H1 (cell line): ENCODE data around the gene RPTOR. TPM values are rescaled to one million over a fixed set of nuclear protein-coding genes. Genes with fewer than 3 reads are reported as not detected.

Experiments
- CTCF ChIA-PET: fragments of 300-600 bp; sonication (Branson Sonifier 250); formaldehyde crosslinking; loops from one replicate; lab custom pipeline; 2021; ENCODE audit not compliant: partially characterized antibody; lab: Charles Lee
- POLR2A ChIA-PET: fragments of 300-600 bp; sonication (Branson Sonifier 250); formaldehyde crosslinking; loops from one replicate; lab custom pipeline; 2021; ENCODE audit warnings: inconsistent platforms; ENCODE audit not compliant: partially characterized antibody; lab: Charles Lee
- DNase-seq, 2 experiments: peaks; one replicate each; pipeline versions ENCODE4 v3.0.0 to v3.0.0-alpha.2; 2010 to 2022; ENCODE audit warnings: low spot score in 2 of 2, low read depth in 1 of 2, mixed read lengths in 1 of 2
- FAIRE-seq: peaks from 2 replicates; lab custom pipeline; 2011; peaks lifted over from hg19 to GRCh38; lab: Jason Lieb, UNC
- H2AFZ ChIP-seq: 2 replicates; pipeline ENCODE4 v1.8.1; 2012; ENCODE audit warnings: low read length, inconsistent platforms
- H2AK5ac ChIP-seq: 2 replicates; pipeline ENCODE4 v1.6.1; 2013; ENCODE audit warnings: low read depth, low read length
- H2BK120ac ChIP-seq: replicated peaks from 2 replicates; pipeline ENCODE3; 2013; ENCODE audit warnings: low read depth, low read length, inconsistent platforms
- H2BK12ac ChIP-seq: 2 replicates; pipeline ENCODE4 v1.6.1; 2013; ENCODE audit warnings: low read depth, low read length
- H2BK15ac ChIP-seq: 2 replicates; pipeline ENCODE4 v1.6.1; 2013; ENCODE audit warnings: low read length
- H2BK20ac ChIP-seq: 2 replicates; pipeline ENCODE4 v1.6.1; 2013; ENCODE audit warnings: low read length
- H2BK5ac ChIP-seq: 2 replicates; pipeline ENCODE4 v1.6.1; 2013; ENCODE audit warnings: low read depth, low read length
- H3K14ac ChIP-seq: 2 replicates; pipeline ENCODE4 v1.6.1; 2013; ENCODE audit warnings: inconsistent platforms; ENCODE audit not compliant: insufficient read length
- H3K18ac ChIP-seq: 2 replicates; pipeline ENCODE4 v1.6.1; 2013; ENCODE audit warnings: low read length; ENCODE audit errors: extremely low read depth
- H3K23ac ChIP-seq: 2 replicates; pipeline ENCODE4 v1.6.1; 2013; ENCODE audit warnings: inconsistent platforms; ENCODE audit not compliant: insufficient read length
- H3K23me2 ChIP-seq: 2 replicates; pipeline ENCODE4 v1.6.1; 2013; ENCODE audit warnings: low read depth, low read length
- H3K27ac ChIP-seq: 2 replicates; pipeline ENCODE4 v1.6.1; 2011; ENCODE audit warnings: low read depth, low read length, inconsistent platforms
- H3K27me3 ChIP-seq, 4 experiments: replicated peaks in 1 of 4; 1 replicate in 1 of 4; 2 replicates in 3 of 4; pipeline versions ENCODE4 v1.6.1 to v1.8.1; 2011 to 2013; ENCODE audit warnings: low read length in 3 of 4, mild to moderate bottlenecking in 3 of 4, inconsistent platforms in 2 of 4, mixed read lengths in 2 of 4, moderate library complexity in 1 of 4; ENCODE audit not compliant: control insufficient read depth in 3 of 4, insufficient read depth in 3 of 4; ENCODE audit errors: extremely low read depth in 1 of 4
- H3K36me3 ChIP-seq, 4 experiments: 2 replicates each; pipeline versions ENCODE4 v1.6.1 to v1.8.1; 2011 to 2013; ENCODE audit warnings: mild to moderate bottlenecking in 4 of 4, low read length in 3 of 4, moderate library complexity in 2 of 4, control low read depth in 1 of 4, inconsistent platforms in 1 of 4; ENCODE audit not compliant: insufficient read depth in 4 of 4, control insufficient read depth in 2 of 4
- H3K4ac ChIP-seq: replicated peaks from 2 replicates; pipeline ENCODE3; 2013; ENCODE audit warnings: low read length, low read depth, mixed read lengths, inconsistent platforms; ENCODE audit not compliant: insufficient read length
- H3K4me1 ChIP-seq, 4 experiments: replicated peaks in 1 of 4; 1 replicate in 1 of 4; 2 replicates in 3 of 4; pipeline versions ENCODE4 v1.6.1 to v1.8.1; 2011 to 2013; ENCODE audit warnings: low read length in 3 of 4, inconsistent platforms in 2 of 4, mixed read lengths in 1 of 4; ENCODE audit not compliant: insufficient read depth in 4 of 4, control insufficient read depth in 3 of 4
- H3K4me2 ChIP-seq, 2 experiments: 2 replicates each; pipeline versions ENCODE4 v1.6.1 to v1.8.1; 2011 to 2013; ENCODE audit warnings: low read depth in 2 of 2, low read length in 2 of 2, control low read depth in 1 of 2, inconsistent platforms in 1 of 2, mild to moderate bottlenecking in 1 of 2; ENCODE audit not compliant: insufficient read depth in 1 of 2
- H3K4me3 ChIP-seq, 4 experiments: fragments of 200-600, 300-600 bp in 1 of 4; sonication (generic), shearing (Covaris generic), sonication (Bioruptor Twin) in 1 of 4; 2 replicates each; pipeline versions ENCODE4 v1.5.1 to v1.8.1; 2011 to 2016; ENCODE audit warnings: low read length in 4 of 4, low read depth in 3 of 4, control low read depth in 2 of 4, inconsistent platforms in 2 of 4, mild to moderate bottlenecking in 2 of 4, mixed read lengths in 1 of 4, moderate library complexity in 1 of 4; ENCODE audit not compliant: insufficient read depth in 2 of 4; ENCODE audit errors: extremely low read depth in 1 of 4
- H3K56ac ChIP-seq: replicated peaks from 2 replicates; pipeline ENCODE3; 2013; ENCODE audit warnings: low read depth, mild to moderate bottlenecking, mixed read lengths, low read length, inconsistent platforms; ENCODE audit not compliant: insufficient read length
- H3K79me1 ChIP-seq: 2 replicates; pipeline ENCODE4 v1.6.1; 2013; ENCODE audit warnings: low read depth, low read length, control low read depth
- H3K79me2 ChIP-seq, 2 experiments: 2 replicates each; pipeline versions ENCODE4 v1.6.1 to v1.8.1; 2012 to 2013; ENCODE audit warnings: low read length in 2 of 2, mild to moderate bottlenecking in 2 of 2, inconsistent platforms in 1 of 2; ENCODE audit not compliant: insufficient read depth in 2 of 2, control insufficient read depth in 1 of 2
- H3K9ac ChIP-seq, 4 experiments: replicated peaks in 1 of 4; 1 replicate in 1 of 4; 2 replicates in 3 of 4; pipeline versions ENCODE4 v1.6.1 to v1.8.1; 2011 to 2013; ENCODE audit warnings: low read depth in 3 of 4, low read length in 3 of 4, control low read depth in 2 of 4, mild to moderate bottlenecking in 2 of 4, moderate library complexity in 2 of 4, inconsistent platforms in 1 of 4; ENCODE audit errors: extremely low read depth in 1 of 4
- H3K9me3 ChIP-seq, 2 experiments: 2 replicates each; pipeline versions ENCODE4 v1.6.1 to v1.8.1; 2012 to 2013; ENCODE audit warnings: mild to moderate bottlenecking in 2 of 2, moderate library complexity in 2 of 2, control low read depth in 1 of 2, inconsistent platforms in 1 of 2, low read depth in 1 of 2, low read length in 1 of 2, mixed read lengths in 1 of 2; ENCODE audit not compliant: insufficient read depth in 2 of 2
- H4K20me1 ChIP-seq, 2 experiments: replicated peaks in 1 of 2; 2 replicates each; pipeline versions ENCODE3 to v1.8.1; 2011 to 2013; ENCODE audit warnings: inconsistent platforms in 2 of 2, low read length in 2 of 2, mild to moderate bottlenecking in 1 of 2; ENCODE audit not compliant: insufficient read depth in 2 of 2, control insufficient read depth in 1 of 2
- H4K5ac ChIP-seq: 2 replicates; pipeline ENCODE4 v1.6.1; 2013; ENCODE audit warnings: low read length, low read depth, mixed read lengths, inconsistent platforms; ENCODE audit not compliant: insufficient read length
- H4K8ac ChIP-seq: 2 replicates; pipeline ENCODE4 v1.8.0; 2013; ENCODE audit warnings: mild to moderate bottlenecking, moderate library complexity, low read length, inconsistent platforms; ENCODE audit not compliant: insufficient read depth; ENCODE audit errors: extremely low read depth
- H4K91ac ChIP-seq: replicated peaks from 2 replicates; pipeline ENCODE3; 2013; ENCODE audit warnings: low read length, mixed read lengths, inconsistent platforms; ENCODE audit not compliant: insufficient read length
- BCL11A ChIP-seq, 2 experiments: IDR thresholded peaks; one replicate each; pipeline ENCODE4 v1.6.1; 2011; ENCODE audit warnings: low read depth in 2 of 2, low read length in 2 of 2, mild to moderate bottlenecking in 2 of 2
- EGR1 ChIP-seq: IDR thresholded peaks from 2 replicates; pipeline ENCODE4 v1.6.1; 2011; ENCODE audit warnings: low read depth, low read length, borderline replicate concordance
- EP300 ChIP-seq, 2 experiments: IDR thresholded peaks; 1 replicate in 1 of 2; 2 replicates in 1 of 2; pipeline ENCODE4 v1.6.1; 2011 to 2012; ENCODE audit warnings: low read depth in 2 of 2, low read length in 2 of 2, mild to moderate bottlenecking in 2 of 2, borderline replicate concordance in 1 of 2, inconsistent platforms in 1 of 2, moderate library complexity in 1 of 2
- JUND ChIP-seq: IDR thresholded peaks from 2 replicates; pipeline ENCODE4 v1.6.1; 2011; ENCODE audit warnings: mild to moderate bottlenecking, improper control_type of control experiment, low read length
- KDM5A ChIP-seq: fragments of 200-600 bp; IDR thresholded peaks from 2 replicates; pipeline ENCODE4 v1.7.1; 2012; ENCODE audit warnings: mild to moderate bottlenecking, low read length, inconsistent platforms, mixed read lengths
- POLR2A ChIP-seq, 2 experiments: IDR thresholded peaks; 1 replicate in 1 of 2; 2 replicates in 1 of 2; pipeline ENCODE4 v1.6.1; 2011; ENCODE audit warnings: low read depth in 2 of 2, low read length in 2 of 2, mild to moderate bottlenecking in 2 of 2; ENCODE audit errors: control extremely low read depth in 1 of 2
- RNF2 ChIP-seq: fragments of 200-900, 300-1000 bp; sonication (generic); IDR thresholded peaks from 2 replicates; pipeline ENCODE4 v1.7.1; 2016; ENCODE audit warnings: borderline replicate concordance, low read depth, mild to moderate bottlenecking, antibody characterized with exemption, low read length; ENCODE audit not compliant: poor library complexity, severe bottlenecking; ENCODE audit errors: missing control alignments
- SIX5 ChIP-seq: IDR thresholded peaks from 2 replicates; pipeline ENCODE4 v1.6.1; 2011; ENCODE audit warnings: mild to moderate bottlenecking, low read depth, low read length
- SP1 ChIP-seq: IDR thresholded peaks from 2 replicates; pipeline ENCODE4 v1.6.1; 2011; ENCODE audit warnings: low read depth, low read length
- SRF ChIP-seq: IDR thresholded peaks from 2 replicates; pipeline ENCODE4 v1.6.1; 2011; ENCODE audit warnings: mild to moderate bottlenecking, low read depth, low read length, moderate library complexity
- SUZ12 ChIP-seq: fragments of 200-600 bp; sonication (generic); IDR thresholded peaks from 2 replicates; pipeline ENCODE4 v1.6.1; 2012; ENCODE audit warnings: mild to moderate bottlenecking, inconsistent platforms, low read length, moderate library complexity, mixed read lengths
- WGBS, 2 experiments: shearing (Covaris generic) in 1 of 2; methylation state at CpG; one replicate each; pipeline versions ENCODE4 v1.1.6 to v1.1.7; 2013 to 2015; ENCODE audit warnings: low lambda C conversion rate in 2 of 2, mixed read lengths in 2 of 2, inconsistent platforms in 1 of 2, low coverage in 1 of 2, missing lambda C conversion rate in 1 of 2; ENCODE audit not compliant: insufficient replicate concordance in 2 of 2, insufficient coverage in 1 of 2, insufficient read length in 1 of 2; ENCODE audit errors: extremely low coverage in 1 of 2, missing lambda C conversion rate in 1 of 2; 5-methylcytosine and 5-hydroxymethylcytosine counted together
- polyA plus RNA-seq, 7 experiments: library from polyadenylated mRNA; depleted of rRNA in 3 of 7; stranded (reverse) in 5 of 7; unstranded in 2 of 7; fragments of >200 nt in 5 of 7; fragments of 200-250 nt in 2 of 7; gene quantifications; 1 replicate in 5 of 7; 2 replicates in 1 of 7; 4 replicates in 1 of 7; pipeline versions ENCODE4 v1.2.1 to v1.2.3, GENCODE V29; 2011 to 2013; ENCODE audit warnings: missing spikeins in 2 of 7, mixed read lengths in 2 of 7
- total RNA-seq: library from RNA; stranded (reverse); fragmentation: NEBNext Ultra II Directional; extraction: Animal tissue kit (Norgen Biotek cat#: 25700); gene quantifications from 2 replicates; pipeline ENCODE4 v1.2.1, GENCODE V29; 2021
- TF ChIP-seq, protein P1 (sequence below): IDR thresholded peaks from 2 replicates; pipeline ENCODE4 v1.6.1; 2011; ENCODE audit warnings: low read length, improper control_type of control experiment

RPTOR gene
- total and polyA plus RNA-seq, 2 of the 8 experiments (the other 6 are each of a cell fraction or from before 2014, with no cell fraction given), result 6.9 to 28.7 TPM

DNA sequence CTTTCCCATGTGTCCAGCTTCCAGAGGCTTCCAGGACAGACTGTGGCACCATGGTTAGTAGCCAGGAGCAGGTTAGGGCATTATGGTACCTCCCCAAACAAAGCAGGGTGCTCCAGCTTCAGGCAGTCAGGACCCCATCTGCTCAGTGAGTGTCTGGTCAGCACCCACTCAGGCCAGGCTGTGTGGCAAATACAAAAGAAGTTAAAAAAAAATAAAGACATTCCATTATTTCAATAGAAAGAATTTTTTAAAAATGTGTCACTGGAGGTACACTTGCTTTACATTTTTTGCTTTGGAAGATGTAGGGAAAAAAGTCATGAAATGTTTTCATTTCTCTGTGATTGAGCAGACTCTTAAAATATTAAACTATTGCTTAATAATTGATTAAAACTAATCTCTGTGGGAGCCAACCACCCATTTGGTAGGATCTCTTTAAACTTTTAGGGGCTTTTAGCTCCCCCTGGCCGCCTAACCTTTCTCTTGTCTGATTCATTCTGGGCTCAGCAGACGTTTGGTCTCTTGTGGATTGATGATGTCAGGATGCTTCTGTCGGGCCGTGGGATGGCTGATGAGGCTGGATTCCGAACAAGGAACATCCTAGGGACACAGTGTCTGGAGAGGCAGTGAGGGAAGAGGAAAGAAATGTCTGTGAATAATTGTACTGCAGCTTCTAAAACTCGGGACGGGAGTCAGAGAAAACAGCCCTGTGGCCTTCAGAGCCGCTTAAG, 39.8 kb upstream of the RPTOR start:
- Histone ChIP-seq H3K36me3 (no peaks in the 10 kb centered on the region), H2AK5ac (no peak overlapping the region; the same call in 1 of the 2 replicates), H3K27ac (no peak overlapping the region), H3K18ac (no peak overlapping the region), H3K23me2 (peaks cover 12% of the 10 kb centered on the region; the same call in 1 of the 2 replicates), H2BK20ac (no peak overlapping the region), H3K23ac (no peak overlapping the region), H3K27me3 (peaks cover 0 to 4% (median 0%) of the 10 kb centered on the region in 4 experiments; a peak in 4 of 7 replicates), H3K4me3 (no peak overlapping the region), H2BK5ac (no peak overlapping the region), H4K91ac (no peak overlapping the region), H3K9ac (no peak overlapping the region), H3K4ac (no peak overlapping the region), H3K4me1 (0 out of 7 replicates have a peak, but pooled peaks cover 0 to 2% (median 0%) of the 10 kb centered on the region in 4 experiments), H3K9me3 (no peaks in the 10 kb centered on the region), H2BK12ac (no peak overlapping the region), H4K5ac (no peak overlapping the region), H4K20me1 (peaks cover 0 to 4% of the 10 kb centered on the region in 2 experiments), H3K56ac (no peak overlapping the region), H3K79me1 (no peaks in the 10 kb centered on the region), H3K14ac (no peak overlapping the region), H4K8ac (no peak overlapping the region), H2BK15ac (no peak overlapping the region), H2AFZ (no peak overlapping the region), H3K79me2 (no peaks in the 10 kb centered on the region), H3K4me2 (no peak overlapping the region), H2BK120ac (peak overlapping the region; percentile 72)
- ChIA-PET CTCF (interaction anchor here (0.6 to 1.8 kb wide), 5 partner anchors 63 to 583 kb away, joined by 3 to 8 read pairs (median 3); no protein-coding TSS in a partner anchor), POLR2A (no interaction called here)
- WGBS, 2 experiments, result 68% methylated on average over 8 of the region's 8 CpGs; no CpG with 5 or more reads in 1 of the 2 experiments
- no peak for FAIRE-seq
- DNase-seq, result no peak
- TF ChIP-seq KDM5A (no peak), BCL11A (IDR thresholded peaks at IDR 0.05; ENCODE audit: low read depth in 2 of 2, low read length in 2 of 2) (no peak), EP300 (IDR thresholded peaks at IDR 0.05; ENCODE audit: borderline replicate concordance in 1 of 2, low read depth in 2 of 2, low read length in 2 of 2) (no peak), RNF2 (no peak), POLR2A (IDR thresholded peaks at IDR 0.05; ENCODE audit: control extremely low read depth in 1 of 2, low read depth in 2 of 2, low read length in 2 of 2) (no peak), SRF (no peak), EGR1 (no peak), SIX5 (no peak), JUND (no peak), SP1 (no peak), SUZ12 (no peak)
- TF ChIP-seq, protein P1, sequence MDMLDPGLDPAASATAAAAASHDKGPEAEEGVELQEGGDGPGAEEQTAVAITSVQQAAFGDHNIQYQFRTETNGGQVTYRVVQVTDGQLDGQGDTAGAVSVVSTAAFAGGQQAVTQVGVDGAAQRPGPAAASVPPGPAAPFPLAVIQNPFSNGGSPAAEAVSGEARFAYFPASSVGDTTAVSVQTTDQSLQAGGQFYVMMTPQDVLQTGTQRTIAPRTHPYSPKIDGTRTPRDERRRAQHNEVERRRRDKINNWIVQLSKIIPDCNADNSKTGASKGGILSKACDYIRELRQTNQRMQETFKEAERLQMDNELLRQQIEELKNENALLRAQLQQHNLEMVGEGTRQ, result no peak
